Measurements from ENCODE around the gene DNAJA1.
"Not testable (repeated sequence)": the region's sequence is repeated elsewhere in the genome, so short reads cannot be mapped to it uniquely, and the experiment has no call there.

DNA sequence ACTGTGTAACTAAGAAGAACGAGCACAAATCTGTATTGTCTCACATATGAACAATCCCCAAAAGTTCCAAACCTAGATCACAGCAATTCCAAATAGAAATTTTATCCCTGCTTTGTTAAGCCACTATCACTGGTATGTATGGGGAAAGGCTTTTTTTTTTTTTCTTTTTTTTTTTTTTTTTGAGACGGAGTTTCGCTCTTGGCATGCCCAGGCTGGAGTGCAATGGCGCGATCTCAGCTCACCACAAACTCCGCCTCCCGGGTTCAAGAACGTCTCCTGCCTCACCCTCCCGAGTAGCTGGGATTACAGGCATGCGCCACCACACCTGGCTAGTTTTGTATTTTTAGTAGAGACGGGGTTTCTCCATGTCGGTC, 24.4 kb upstream of the DNAJA1 start:
- TF ChIP-seq CTCF, POLR2A (IDR thresholded peaks at IDR 0.05): not testable (repeated sequence)
